Mesenchymal stem cell (in vitro differentiated cells and primary cell): ENCODE results near the gene RBCK1.

Experiments
- DNase-seq: peaks from one replicate; pipeline ENCODE4 v3.0.0-alpha.2; 2013
- H2AFZ ChIP-seq: one replicate; pipeline ENCODE4 v1.6.1; 2013; ENCODE audit warnings: low read depth, mild to moderate bottlenecking, control low read depth, inconsistent platforms, low read length, moderate library complexity
- H2AK5ac ChIP-seq: 2 replicates; pipeline ENCODE4 v1.6.1; 2013; ENCODE audit warnings: low read length, moderate library complexity, mild to moderate bottlenecking, inconsistent platforms; ENCODE audit not compliant: severe bottlenecking
- H2BK120ac ChIP-seq: one replicate; pipeline ENCODE4 v1.6.1; 2013; ENCODE audit warnings: low read depth, mild to moderate bottlenecking, inconsistent platforms, low read length, moderate library complexity
- H2BK12ac ChIP-seq, 2 experiments: one replicate each; pipeline ENCODE4 v1.6.1; 2013; ENCODE audit warnings: inconsistent platforms in 2 of 2, low read length in 2 of 2, mild to moderate bottlenecking in 2 of 2, moderate library complexity in 2 of 2, control low read depth in 1 of 2
- H2BK15ac ChIP-seq: one replicate; pipeline ENCODE4 v1.6.1; 2013; ENCODE audit warnings: mild to moderate bottlenecking, low read depth, inconsistent platforms; ENCODE audit not compliant: poor library complexity, severe bottlenecking
- H2BK5ac ChIP-seq: 2 replicates; pipeline ENCODE4 v1.6.1; 2013; ENCODE audit warnings: low read depth, mild to moderate bottlenecking, low read length, control low read depth, inconsistent platforms; ENCODE audit not compliant: poor library complexity, severe bottlenecking
- H3K14ac ChIP-seq, 2 experiments: one replicate each; pipeline ENCODE4 v1.6.1; 2013; ENCODE audit warnings: inconsistent platforms in 2 of 2, low read length in 2 of 2, control low read depth in 1 of 2, mild to moderate bottlenecking in 1 of 2, moderate library complexity in 1 of 2
- H3K18ac ChIP-seq, 2 experiments: one replicate each; pipeline ENCODE4 v1.6.1; 2013; ENCODE audit warnings: inconsistent platforms in 2 of 2, low read length in 2 of 2, control low read depth in 1 of 2, low read depth in 1 of 2, mild to moderate bottlenecking in 1 of 2
- H3K23ac ChIP-seq, 2 experiments: one replicate each; pipeline ENCODE4 v1.6.1; 2013; ENCODE audit warnings: inconsistent platforms in 2 of 2, low read length in 2 of 2, mild to moderate bottlenecking in 2 of 2, moderate library complexity in 2 of 2, control low read depth in 1 of 2
- H3K27ac ChIP-seq: 2 replicates; pipeline ENCODE4 v1.5.1; 2013; ENCODE audit warnings: mild to moderate bottlenecking, moderate library complexity, low read length, control low read depth, inconsistent platforms; ENCODE audit not compliant: poor library complexity, severe bottlenecking
- H3K27me3 ChIP-seq, 2 experiments: 2 replicates each; pipeline versions ENCODE4 v1.6.1 to v1.7.0; 2013; ENCODE audit warnings: low read length in 2 of 2, mild to moderate bottlenecking in 2 of 2, moderate library complexity in 2 of 2, control low read depth in 1 of 2, inconsistent platforms in 1 of 2; ENCODE audit not compliant: control insufficient read depth in 1 of 2, insufficient read depth in 1 of 2
- H3K36me3 ChIP-seq, 2 experiments: 2 replicates each; pipeline versions ENCODE4 v1.6.1 to v1.7.0; 2013; ENCODE audit warnings: low read length in 2 of 2, control low read depth in 1 of 2, inconsistent platforms in 1 of 2, low read depth in 1 of 2, mild to moderate bottlenecking in 1 of 2; ENCODE audit not compliant: insufficient read depth in 2 of 2, control insufficient read depth in 1 of 2
- H3K4ac ChIP-seq, 2 experiments: one replicate each; pipeline ENCODE4 v1.6.1; 2013; ENCODE audit warnings: inconsistent platforms in 2 of 2, low read length in 2 of 2, mild to moderate bottlenecking in 2 of 2, moderate library complexity in 2 of 2, control low read depth in 1 of 2, low read depth in 1 of 2
- H3K4me1 ChIP-seq: 2 replicates; pipeline ENCODE4 v1.6.1; 2013; ENCODE audit warnings: low read depth, low read length, control low read depth; ENCODE audit not compliant: control insufficient read depth, insufficient read depth
- H3K4me2 ChIP-seq: 2 replicates; pipeline ENCODE4 v1.6.1; 2013; ENCODE audit warnings: low read length, mild to moderate bottlenecking, inconsistent platforms; ENCODE audit not compliant: poor library complexity, severe bottlenecking
- H3K4me3 ChIP-seq, 2 experiments: 2 replicates each; pipeline versions ENCODE4 v1.5.1 to v1.7.0; 2013; ENCODE audit warnings: low read length in 2 of 2, mild to moderate bottlenecking in 2 of 2, control low read depth in 1 of 2, low read depth in 1 of 2; ENCODE audit not compliant: insufficient read depth in 1 of 2
- H3K79me1 ChIP-seq: replicated peaks from 2 replicates; pipeline ENCODE4 v1.6.1; 2013; ENCODE audit warnings: mild to moderate bottlenecking, control low read depth, low read length, inconsistent platforms; ENCODE audit not compliant: poor library complexity, severe bottlenecking
- H3K9ac ChIP-seq: 2 replicates; pipeline ENCODE4 v1.7.0; 2013; ENCODE audit warnings: mild to moderate bottlenecking, low read length, moderate library complexity
- H3K9me3 ChIP-seq: 2 replicates; pipeline ENCODE4 v1.7.0; 2013; ENCODE audit warnings: mild to moderate bottlenecking, low read length; ENCODE audit not compliant: control insufficient read depth
- H4K8ac ChIP-seq: one replicate; pipeline ENCODE4 v1.6.1; 2013; ENCODE audit warnings: inconsistent platforms, mild to moderate bottlenecking, low read length, moderate library complexity
- H4K91ac ChIP-seq: one replicate; pipeline ENCODE4 v1.6.1; 2013; ENCODE audit warnings: mild to moderate bottlenecking, low read length, inconsistent platforms
- WGBS: methylation state at CpG from one replicate; pipeline ENCODE4 v1.1.7; 2013; ENCODE audit warnings: mixed read lengths; 5-methylcytosine and 5-hydroxymethylcytosine counted together

The RBCK1 gene

GRCh38 chr20:426566-426965 is 18.5 kb downstream of the RBCK1 start:
- H3K9me3 ChIP-seq: no peaks in the 10 kb centered on the region
- no peak overlapping the region for H2AFZ ChIP-seq
- DNase-seq: no peak
- H2BK5ac ChIP-seq: no peak overlapping the region
- no peak overlapping the region for H3K4me3 ChIP-seq
- H3K27me3 ChIP-seq: no peaks in the 10 kb centered on the region
- no peak overlapping the region for H3K18ac ChIP-seq
- H2BK15ac ChIP-seq: no peak overlapping the region
- no peak overlapping the region for H2BK120ac ChIP-seq
- no peak overlapping the region for H3K9ac ChIP-seq
- no peak overlapping the region for H2BK12ac ChIP-seq
- H4K91ac ChIP-seq: no peak overlapping the region
- H3K4ac ChIP-seq: no peak overlapping the region
- no peak overlapping the region for H4K8ac ChIP-seq
- H3K4me1 ChIP-seq: peaks cover 6% of the 10 kb centered on the region
- H2AK5ac ChIP-seq: no peak overlapping the region
- no peak overlapping the region for H3K14ac ChIP-seq
- 100% methylated on average over 1 of the region's 2 CpGs for WGBS
- no peak overlapping the region for H3K4me2 ChIP-seq
- peaks cover 22% of the 10 kb centered on the region for H3K79me1 ChIP-seq
- no peak overlapping the region for H3K23ac ChIP-seq
- no peak overlapping the region for H3K27ac ChIP-seq
- H3K36me3 ChIP-seq: peaks cover 67 to 84% of the 10 kb centered on the region in 2 experiments

- Histone ChIP-seq H2BK5ac (no peak overlapping the region), H4K8ac (no peak overlapping the region), H2BK120ac (no peak overlapping the region), H3K27me3 (no peaks in the 10 kb centered on the region), H2BK15ac (no peak overlapping the region), H3K79me1 (peaks cover 22% of the 10 kb centered on the region), H3K18ac (no peak overlapping the region), H3K4ac (no peak overlapping the region), H2AK5ac (no peak overlapping the region), H3K4me1 (peaks cover 6% of the 10 kb centered on the region), H3K27ac (no peak overlapping the region), H3K36me3 (peaks cover 67 to 84% of the 10 kb centered on the region in 2 experiments), H4K91ac (no peak overlapping the region), H3K23ac (no peak overlapping the region), H3K14ac (no peak overlapping the region), H2BK12ac (no peak overlapping the region), H2AFZ (no peak overlapping the region), H3K9ac (no peak overlapping the region), H3K4me2 (no peak overlapping the region), H3K4me3 (no peak overlapping the region), H3K9me3 (no peaks in the 10 kb centered on the region)
- no peak for DNase-seq
- WGBS: 90% methylated on average over 4 of the region's 4 CpGs
Measured at GRCh38 chr20:427401-427800, 19.3 kb downstream of the RBCK1 start.

GRCh38 chr20:427849-428657 is 20.0 kb downstream of the RBCK1 start:
- Histone ChIP-seq H3K27ac (no peak overlapping the region), H3K4me3 (no peak overlapping the region), H3K27me3 (no peaks in the 10 kb centered on the region), H3K9me3 (no peaks in the 10 kb centered on the region), H2BK15ac (no peak overlapping the region), H2AFZ (no peak overlapping the region), H3K4ac (no peak overlapping the region), H4K8ac (no peak overlapping the region), H3K23ac (no peak overlapping the region), H2BK5ac (no peak overlapping the region), H2AK5ac (no peak overlapping the region), H3K4me2 (no peak overlapping the region), H3K9ac (no peak overlapping the region), H3K36me3 (peaks cover 67 to 87% of the 10 kb centered on the region in 2 experiments), H2BK120ac (no peak overlapping the region), H3K18ac (no peak overlapping the region), H2BK12ac (no peak overlapping the region), H4K91ac (no peak overlapping the region), H3K4me1 (peaks cover 6% of the 10 kb centered on the region), H3K79me1 (peaks cover 22% of the 10 kb centered on the region), H3K14ac (no peak overlapping the region)
- DNase-seq: no peak
- 98% methylated on average over 14 of the region's 14 CpGs for WGBS

- H2BK5ac ChIP-seq: no peak overlapping the region
- H3K9ac ChIP-seq: no peak overlapping the region
- H3K18ac ChIP-seq: no peak overlapping the region
- H3K27ac ChIP-seq: no peak overlapping the region
- no peak overlapping the region for H3K4me3 ChIP-seq
- peaks cover 22% of the 10 kb centered on the region for H3K79me1 ChIP-seq
- no peak for DNase-seq
- H2BK12ac ChIP-seq: no peak overlapping the region
- H3K14ac ChIP-seq: no peak overlapping the region
- no peak overlapping the region for H2AK5ac ChIP-seq
- WGBS: 91% methylated on average over 14 of the region's 14 CpGs
- no peak overlapping the region for H4K8ac ChIP-seq
- H3K4ac ChIP-seq: no peak overlapping the region
- H4K91ac ChIP-seq: peak overlapping the region; percentile 18
- H3K9me3 ChIP-seq: no peaks in the 10 kb centered on the region
- peaks cover 66 to 87% of the 10 kb centered on the region in 2 experiments for H3K36me3 ChIP-seq
- peaks cover 11% of the 10 kb centered on the region for H3K4me1 ChIP-seq
- H2AFZ ChIP-seq: no peak overlapping the region
- H3K27me3 ChIP-seq: no peaks in the 10 kb centered on the region
- no peak overlapping the region for H2BK15ac ChIP-seq
- no peak overlapping the region for H3K4me2 ChIP-seq
- H2BK120ac ChIP-seq: no peak overlapping the region
- no peak overlapping the region for H3K23ac ChIP-seq
Measured at GRCh38 chr20:428658-429200, 20.6 kb downstream of the RBCK1 start.
